WERI-Rb-1 (cell line): Measurements from ENCODE around the gene MACROD2.

Experiments
- DNase-seq: peaks from one replicate; pipeline ENCODE4 v3.0.0-alpha.2; 2020
- H3K27ac ChIP-seq: fragments of 250-450 bp; sonication (Bioruptor Pico); 2 replicates; pipeline ENCODE4 v1.5.1; 2020; ENCODE audit warnings: mild to moderate bottlenecking, moderate library complexity
- H3K27me3 ChIP-seq: fragments of 250-450 bp; sonication (Bioruptor Pico); 2 replicates; pipeline ENCODE4 v1.5.1; 2021; ENCODE audit warnings: mild to moderate bottlenecking, low read depth, moderate library complexity; ENCODE audit not compliant: insufficient read depth, severe bottlenecking
- H3K36me3 ChIP-seq: fragments of 250-450 bp; sonication (Bioruptor Pico); 2 replicates; pipeline ENCODE4 v1.5.1; 2020; ENCODE audit warnings: mild to moderate bottlenecking, moderate library complexity
- H3K4me3 ChIP-seq: 2 replicates; pipeline ENCODE4 v1.5.1; 2011; ENCODE audit warnings: low read depth, mild to moderate bottlenecking, control low read depth, low read length
- H3K9me3 ChIP-seq: fragments of 250-450 bp; sonication (Bioruptor Pico); 2 replicates; pipeline ENCODE4 v1.5.1; 2021; ENCODE audit warnings: mild to moderate bottlenecking, moderate library complexity; ENCODE audit not compliant: severe bottlenecking
- CTCF ChIP-seq: IDR thresholded peaks from 2 replicates; pipeline ENCODE4 v1.5.1; 2011; ENCODE audit warnings: low read depth, mild to moderate bottlenecking, control low read depth, inconsistent platforms, low read length

The MACROD2 gene

GRCh38 chr20:16043931-16044330, 2048.6 kb downstream of the MACROD2 start:
- Histone ChIP-seq H3K27ac (no peak overlapping the region), H3K9me3 (no peaks in the 10 kb centered on the region), H3K36me3 (no peaks in the 10 kb centered on the region), H3K4me3 (no peak overlapping the region), H3K27me3 (no peaks in the 10 kb centered on the region)
- DNase-seq, result no peak
- TF ChIP-seq CTCF, result no peak

GRCh38 chr20:16048876-16049275, 2053.6 kb downstream of the MACROD2 start:
- Histone ChIP-seq H3K27me3 (no peaks in the 10 kb centered on the region), H3K9me3 (no peaks in the 10 kb centered on the region), H3K36me3 (no peaks in the 10 kb centered on the region), H3K27ac (no peak overlapping the region), H3K4me3 (no peak overlapping the region)
- TF ChIP-seq CTCF, result no peak
- no peak for DNase-seq

GRCh38 chr20:16049529-16050093, 2054.3 kb downstream of the MACROD2 start:
- no peaks in the 10 kb centered on the region for H3K27me3 ChIP-seq
- no peak for TF ChIP-seq CTCF
- no peak for DNase-seq
- no peaks in the 10 kb centered on the region for H3K36me3 ChIP-seq
- H3K27ac ChIP-seq, result no peak overlapping the region
- H3K9me3 ChIP-seq, result no peaks in the 10 kb centered on the region
- H3K4me3 ChIP-seq, result no peak overlapping the region

- no peak for DNase-seq
- Histone ChIP-seq H3K36me3 (no peaks in the 10 kb centered on the region), H3K9me3 (no peaks in the 10 kb centered on the region), H3K4me3 (no peak overlapping the region), H3K27me3 (no peaks in the 10 kb centered on the region), H3K27ac (no peak overlapping the region)
- TF ChIP-seq CTCF, result no peak
These were observed 2055.1 kb downstream of the MACROD2 start for GRCh38 chr20:16050366-16050765.

- no peaks in the 10 kb centered on the region for H3K9me3 ChIP-seq
- no peak overlapping the region for H3K27ac ChIP-seq
- H3K36me3 ChIP-seq, result no peaks in the 10 kb centered on the region
- no peak for TF ChIP-seq CTCF
- DNase-seq, result no peak
- H3K27me3 ChIP-seq, result no peaks in the 10 kb centered on the region
- no peak overlapping the region for H3K4me3 ChIP-seq
These were observed 2056.7 kb downstream of the MACROD2 start for GRCh38 chr20:16051968-16052367.

GRCh38 chr20:16052456-16052855, 2057.1 kb downstream of the MACROD2 start:
- Histone ChIP-seq H3K27me3 (no peaks in the 10 kb centered on the region), H3K4me3 (no peak overlapping the region), H3K27ac (no peak overlapping the region), H3K9me3 (no peaks in the 10 kb centered on the region), H3K36me3 (no peaks in the 10 kb centered on the region)
- TF ChIP-seq CTCF, result no peak
- DNase-seq, result no peak
